Measurements from ENCODE around the gene PUS7. TPM values are rescaled to one million over a fixed set of nuclear protein-coding genes. Genes with fewer than 3 reads are reported as not detected.
"Not testable (repeated sequence)": the region's sequence is repeated elsewhere in the genome, so short reads cannot be mapped to it uniquely, and the experiment has no call there.

Gene PUS7
- total and polyA plus RNA-seq, 9 donors: 4.0 to 19.6 (median 10.3) TPM

- Histone ChIP-seq H3K27ac (no peak overlapping the region), H3K9me3 (no peaks in the 10 kb centered on the region), H3K4me3 (no peak overlapping the region), H3K4me1 (ENCODE audit: insufficient read depth) (peaks cover 2% of the 10 kb centered on the region), H3K27me3 (no peaks in the 10 kb centered on the region), H3K36me3 (no peaks in the 10 kb centered on the region)
- TF ChIP-seq CTCF (IDR thresholded peaks at IDR 0.05) (no peak), POLR2A (IDR thresholded peaks at IDR 0.05) (no peak), EP300 (IDR thresholded peaks at IDR 0.05) (no peak)
- WGBS, 3 donors: 94 to 96% (median 94%) methylated on average over 20 of the region's 20 CpGs
- intact Hi-C loops (cut with DNase I): no loop called here
- no peak for DNase-seq
These were observed 8.5 kb upstream of the PUS7 start for GRCh38 chr7:105530546-105530945.

GRCh38 chr7:105530126-105530525, 8.1 kb upstream of the PUS7 start:
- TF ChIP-seq CTCF (IDR thresholded peaks at IDR 0.05) (no peak), EP300 (IDR thresholded peaks at IDR 0.05) (no peak), POLR2A (IDR thresholded peaks at IDR 0.05) (no peak)
- H3K36me3 ChIP-seq: no peaks in the 10 kb centered on the region
- H3K4me3 ChIP-seq: no peak overlapping the region
- no peak for DNase-seq
- H3K4me1 ChIP-seq (ENCODE audit: insufficient read depth): peaks cover 2% of the 10 kb centered on the region
- no peaks in the 10 kb centered on the region for H3K27me3 ChIP-seq
- 90 to 93% (median 93%) methylated on average over 10 of the region's 10 CpGs for WGBS, 3 donors
- intact Hi-C loops (cut with DNase I): no loop called here
- H3K9me3 ChIP-seq: no peaks in the 10 kb centered on the region
- H3K27ac ChIP-seq: no peak overlapping the region

- 87 to 92% (median 90%) methylated on average over 5 of the region's 5 CpGs for WGBS, 3 donors
- intact Hi-C loops (cut with DNase I); H3K36me3 ChIP-seq; H3K4me1 ChIP-seq (ENCODE audit: insufficient read depth); H3K9me3 ChIP-seq; H3K4me3 ChIP-seq; H3K27me3 ChIP-seq; H3K27ac ChIP-seq; DNase-seq: not testable (repeated sequence)
These were observed 5.7 kb upstream of the PUS7 start for GRCh38 chr7:105527737-105528136.

- H3K4me1 ChIP-seq (ENCODE audit: insufficient read depth): no peaks in the 10 kb centered on the region
- H3K27me3 ChIP-seq: no peaks in the 10 kb centered on the region
- no peak for DNase-seq
- intact Hi-C loops (cut with DNase I): no loop called here
- TF ChIP-seq POLR2A (IDR thresholded peaks at IDR 0.05): no peak
- TF ChIP-seq EP300 (IDR thresholded peaks at IDR 0.05): no peak
- TF ChIP-seq CTCF (IDR thresholded peaks at IDR 0.05): no peak
- H3K4me3 ChIP-seq: no peak overlapping the region
- H3K36me3 ChIP-seq: no peaks in the 10 kb centered on the region
- 79 to 91% (median 82%) methylated on average over 4 of the region's 4 CpGs for WGBS, 3 donors
- no peak overlapping the region for H3K27ac ChIP-seq
- H3K9me3 ChIP-seq: no peaks in the 10 kb centered on the region
These were observed 2.8 kb upstream of the PUS7 start for GRCh38 chr7:105524840-105525239.

GRCh38 chr7:105524423-105524822, 2.4 kb upstream of the PUS7 start:
- DNase-seq; H3K27ac ChIP-seq; H3K27me3 ChIP-seq; H3K4me1 ChIP-seq (ENCODE audit: insufficient read depth); intact Hi-C loops (cut with DNase I); H3K36me3 ChIP-seq; H3K4me3 ChIP-seq; H3K9me3 ChIP-seq: not testable (repeated sequence)
- 91 to 95% (median 92%) methylated on average over 11 of the region's 11 CpGs for WGBS, 3 donors
